ENCODE data around the gene PMPCB.
"Not testable (repeated sequence)": the region's sequence is repeated elsewhere in the genome, so short reads cannot be mapped to it uniquely, and the experiment has no call there.

Gene PMPCB, protein sequence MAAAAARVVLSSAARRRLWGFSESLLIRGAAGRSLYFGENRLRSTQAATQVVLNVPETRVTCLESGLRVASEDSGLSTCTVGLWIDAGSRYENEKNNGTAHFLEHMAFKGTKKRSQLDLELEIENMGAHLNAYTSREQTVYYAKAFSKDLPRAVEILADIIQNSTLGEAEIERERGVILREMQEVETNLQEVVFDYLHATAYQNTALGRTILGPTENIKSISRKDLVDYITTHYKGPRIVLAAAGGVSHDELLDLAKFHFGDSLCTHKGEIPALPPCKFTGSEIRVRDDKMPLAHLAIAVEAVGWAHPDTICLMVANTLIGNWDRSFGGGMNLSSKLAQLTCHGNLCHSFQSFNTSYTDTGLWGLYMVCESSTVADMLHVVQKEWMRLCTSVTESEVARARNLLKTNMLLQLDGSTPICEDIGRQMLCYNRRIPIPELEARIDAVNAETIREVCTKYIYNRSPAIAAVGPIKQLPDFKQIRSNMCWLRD

DNA sequence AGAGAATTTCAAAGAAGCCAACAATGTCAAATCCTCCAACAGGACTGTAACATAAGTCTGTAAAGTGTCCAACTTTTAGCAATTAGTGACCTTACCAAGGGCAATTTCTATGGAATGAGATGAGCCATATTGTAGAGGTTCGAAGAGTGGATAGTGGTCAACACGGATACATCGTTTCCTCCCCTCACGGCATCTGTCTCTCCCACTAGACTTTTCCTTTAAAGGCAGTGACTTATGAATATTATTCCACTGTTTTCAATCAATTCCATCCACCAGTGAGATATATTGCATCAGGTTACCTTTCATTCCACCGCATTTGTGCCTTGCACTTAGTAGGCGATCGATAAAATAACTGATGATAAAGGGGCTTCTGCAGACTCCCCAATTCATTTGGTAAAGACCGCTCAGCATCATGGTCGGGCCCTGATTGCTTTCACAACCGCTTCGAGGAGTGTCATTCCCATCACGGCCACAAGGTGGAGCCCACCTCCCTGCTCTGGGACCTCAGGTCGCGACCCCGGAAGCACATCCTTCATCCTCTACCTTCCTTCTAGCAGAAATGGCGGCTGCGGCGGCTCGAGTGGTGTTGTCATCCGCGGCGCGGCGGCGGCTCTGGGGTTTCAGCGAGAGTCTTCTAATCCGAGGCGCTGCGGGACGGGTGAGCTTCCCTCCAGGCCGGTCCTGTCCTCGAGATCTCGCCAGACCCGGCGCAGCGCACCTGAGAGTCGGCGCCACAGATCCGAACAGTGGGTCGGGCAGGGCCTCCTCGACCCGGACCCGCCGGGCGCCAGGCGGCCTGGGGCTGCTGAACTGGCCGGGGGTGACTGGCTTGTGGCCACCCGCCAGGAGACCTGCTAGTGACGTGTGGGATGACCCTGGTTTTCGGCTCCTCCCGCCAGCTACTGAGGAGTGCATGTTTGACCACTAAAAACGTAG is at the start of gene PMPCB:
Gene PMPCB (plus strand): TSS at position 535 of the 936 bp plus-strand sequence. CDS start 25 bp downstream, at position 560.
- peak; percentile 61 to 99 (median 90) for DNase-seq

DNA sequence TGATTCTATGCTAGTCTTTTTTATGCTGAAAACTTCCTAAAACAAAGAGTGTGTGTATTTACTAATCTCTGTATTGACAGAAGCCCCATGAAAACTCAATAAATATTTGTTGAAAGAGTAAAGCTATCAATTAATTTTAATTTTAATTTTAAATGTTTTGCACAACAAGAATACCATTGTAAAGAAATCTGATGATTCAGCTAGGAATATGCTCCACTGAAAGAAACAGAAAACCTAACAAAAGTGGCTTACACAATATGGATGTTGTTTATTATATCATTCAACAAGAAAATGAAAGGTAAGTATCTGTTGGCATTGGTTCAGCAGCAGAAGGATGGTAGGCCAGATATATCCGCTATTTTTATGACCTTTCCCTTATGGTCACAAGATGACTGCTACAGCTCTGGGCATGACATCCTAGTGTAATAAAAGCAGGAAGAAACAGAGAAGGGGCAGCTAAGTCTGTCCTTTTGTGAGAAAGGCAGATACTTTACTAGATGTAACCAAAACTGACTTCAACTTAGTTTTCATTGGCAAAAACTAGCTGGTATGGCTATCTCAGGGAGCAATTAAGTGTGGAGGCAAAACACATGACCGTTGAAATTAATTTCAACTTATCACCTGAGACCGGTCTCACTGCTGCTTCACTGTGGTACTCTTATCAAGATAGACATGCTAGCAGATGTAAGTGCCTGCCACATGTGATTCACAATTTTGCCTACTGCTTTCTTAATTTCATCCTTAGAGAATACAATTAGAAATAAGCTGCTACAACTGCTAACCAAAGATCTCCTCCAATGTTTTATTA is 43.3 kb upstream of the PMPCB start:
- not testable (repeated sequence) for DNase-seq

DNA sequence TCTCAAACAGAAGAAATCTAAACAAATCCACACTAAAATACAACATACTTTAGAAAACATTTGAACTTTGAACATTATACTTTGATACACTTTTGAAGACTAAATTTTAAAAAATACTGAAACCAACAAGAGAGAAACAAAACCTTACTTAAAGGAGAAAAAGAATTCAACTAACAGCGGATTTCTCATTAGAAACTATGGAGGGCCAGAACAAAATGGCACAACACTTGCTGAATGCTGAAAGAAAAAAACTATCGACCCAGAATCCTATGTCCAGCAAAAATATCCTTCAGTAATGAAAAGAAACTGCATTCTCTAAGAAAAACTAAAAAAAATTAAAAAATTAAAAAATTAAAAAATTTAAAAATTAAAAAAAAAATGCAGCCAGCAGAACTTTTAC is 33.2 kb upstream of the PMPCB start:
- DNase-seq = not testable (repeated sequence)

DNA sequence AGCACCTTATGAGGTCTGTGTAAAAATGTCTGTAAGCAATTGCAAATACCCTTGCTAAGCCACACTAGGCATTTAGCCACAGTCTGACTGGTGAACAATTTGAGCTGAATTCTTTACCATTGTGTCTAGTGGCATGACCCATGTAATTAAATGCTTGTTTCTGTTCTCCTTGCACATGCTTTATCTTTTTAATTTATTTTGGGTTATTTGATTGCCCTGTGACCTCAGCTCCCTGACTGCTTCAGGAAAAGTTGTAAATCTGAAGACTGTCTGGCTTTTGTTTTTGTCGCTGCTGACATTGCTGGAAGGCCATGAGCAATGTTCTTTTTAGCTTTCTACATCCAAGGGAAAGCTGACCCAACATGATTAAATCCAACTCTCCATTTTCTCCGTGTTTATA is 31.0 kb upstream of the PMPCB start:
- DNase-seq = not testable (repeated sequence)

DNA sequence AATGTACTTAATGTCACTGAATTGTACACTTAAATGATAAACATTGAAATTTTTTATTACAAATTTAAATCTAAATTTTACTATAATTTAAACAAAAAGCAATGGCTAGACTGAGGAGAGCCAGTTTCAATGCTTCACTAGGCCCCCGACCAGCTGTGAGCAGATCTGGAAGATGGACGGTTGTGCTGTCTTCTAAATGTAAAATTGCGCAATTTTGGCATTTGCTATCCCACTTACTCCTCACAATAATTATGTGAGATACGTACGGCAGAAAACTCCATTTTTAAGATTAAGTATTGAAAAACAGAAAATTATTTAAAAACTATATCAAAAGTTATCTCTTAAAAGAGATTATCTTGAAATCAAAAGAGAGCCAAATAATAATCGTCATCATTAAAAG is 23.9 kb upstream of the PMPCB start:
- not testable (repeated sequence) for DNase-seq

DNA sequence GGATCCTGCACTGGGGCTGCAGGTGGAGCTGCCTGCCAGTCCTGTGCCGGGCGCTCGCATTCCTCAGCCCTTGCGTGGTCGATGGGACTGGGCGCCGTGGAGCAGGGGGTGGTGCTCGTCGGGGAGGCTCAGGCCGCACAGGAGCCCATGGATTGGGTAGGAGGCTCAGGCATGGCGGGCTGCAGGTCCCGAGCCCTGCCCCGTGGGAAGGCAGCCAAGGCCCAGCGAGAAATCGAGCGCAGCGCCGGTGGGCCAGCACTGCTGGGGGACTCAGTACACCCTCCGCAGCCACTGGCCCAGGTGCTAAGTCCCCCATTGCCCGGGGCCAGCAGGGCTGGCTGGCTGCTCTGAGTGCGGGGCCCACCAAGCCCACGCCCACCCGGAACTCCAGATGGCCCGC is 22.4 kb upstream of the PMPCB start:
- not testable (repeated sequence) for DNase-seq

DNA sequence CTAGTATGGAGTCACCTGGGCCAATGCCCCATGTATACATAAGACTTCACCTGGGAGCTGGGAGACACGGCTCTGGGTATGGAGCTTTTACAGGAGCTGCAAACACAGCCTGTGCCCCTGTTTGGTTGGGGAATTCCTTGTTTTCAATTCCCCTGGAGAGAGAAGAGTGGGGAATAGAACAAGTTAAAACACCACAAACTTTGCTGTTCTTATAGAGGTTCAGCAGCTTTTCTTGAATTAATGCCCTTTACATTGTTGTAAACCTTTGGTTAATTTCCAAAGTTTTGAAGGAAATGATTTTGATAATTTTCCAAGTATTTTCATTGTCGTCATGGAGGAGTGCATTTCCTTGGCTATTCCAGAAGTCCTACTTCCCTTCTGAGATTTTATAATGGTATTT is 19.0 kb upstream of the PMPCB start:
- DNase-seq = not testable (repeated sequence)

DNA sequence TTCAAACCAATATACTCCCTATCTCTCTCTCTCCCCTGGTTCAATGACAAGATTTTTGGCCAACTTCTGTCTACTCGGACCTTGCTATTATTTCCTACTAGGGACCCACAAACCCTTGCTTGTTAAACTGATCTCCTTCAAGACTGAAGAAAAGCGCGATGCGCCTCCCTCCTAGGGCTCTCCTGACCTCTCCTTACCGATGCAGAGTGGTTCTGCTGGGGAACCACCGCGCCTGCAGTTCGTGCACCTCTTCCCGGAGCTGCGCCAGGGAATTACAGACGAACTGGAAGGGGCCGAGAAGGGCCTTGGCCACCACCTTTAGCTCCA is 17.6 kb upstream of the PMPCB start:
- DNase-seq = peak in 11 of 56 donors; percentile 1 to 77 (median 44)

DNA sequence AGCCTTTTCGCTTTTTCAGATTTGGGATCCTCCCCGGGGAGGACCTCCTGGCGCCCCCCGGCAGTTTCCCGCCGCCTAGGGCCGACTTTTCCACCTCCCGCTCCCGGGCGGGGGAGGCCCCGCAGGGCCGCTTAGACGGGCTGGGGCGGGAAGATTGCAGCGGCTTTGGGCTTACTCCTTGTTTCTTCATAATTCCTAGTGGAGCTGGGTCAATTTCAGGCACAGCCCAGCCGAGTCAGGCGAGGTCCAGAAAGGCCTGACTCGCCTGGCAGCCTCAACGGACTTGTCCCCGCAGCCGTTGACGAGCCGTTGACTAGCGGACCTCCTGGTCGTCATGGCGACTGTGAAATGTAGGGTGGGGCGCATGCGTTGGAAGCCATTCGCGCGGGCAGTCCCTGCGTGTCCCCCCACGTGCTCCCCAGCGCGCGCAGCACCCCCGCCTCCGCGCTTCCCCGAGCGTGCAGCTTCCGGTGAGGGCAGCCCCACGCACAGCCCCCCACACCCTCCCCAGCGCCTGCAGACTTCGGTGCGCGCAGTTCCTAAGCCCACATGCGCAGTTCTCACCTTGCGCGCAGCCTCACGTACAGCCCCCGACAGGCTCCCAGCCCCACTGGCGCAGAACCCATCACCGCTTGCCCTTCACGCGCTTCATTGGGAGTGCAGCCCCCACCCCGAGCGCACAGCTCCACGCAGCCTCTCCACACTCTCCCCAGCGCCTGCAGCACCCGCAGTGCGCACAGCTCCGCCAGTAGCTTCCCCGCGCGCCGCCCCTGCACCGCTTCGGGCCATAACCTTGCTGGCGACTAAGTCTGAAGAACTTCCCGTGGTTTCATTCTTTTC is 17.1 kb upstream of the PMPCB start:
- peak; percentile 7 to 91 (median 72) for DNase-seq

DNA sequence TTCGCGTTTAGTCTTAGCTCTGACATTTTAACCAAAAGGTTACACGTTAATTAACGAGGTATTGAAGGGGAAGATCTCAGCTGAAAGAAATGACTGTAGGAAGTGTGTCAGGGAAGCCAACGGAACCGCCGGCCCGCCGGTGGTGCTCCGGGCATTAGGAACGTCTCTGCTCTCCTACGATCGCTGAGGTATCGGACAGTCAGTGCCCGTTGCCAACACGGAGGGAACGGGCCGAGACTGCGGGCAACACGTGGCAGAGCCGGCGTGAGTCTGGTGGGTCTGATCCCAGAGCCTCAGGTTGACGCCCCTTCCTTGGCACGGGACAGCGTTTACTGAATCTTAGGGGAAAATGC is 16.5 kb upstream of the PMPCB start:
- DNase-seq = peak in 31 of 56 donors; percentile 1 to 55 (median 20)

DNA sequence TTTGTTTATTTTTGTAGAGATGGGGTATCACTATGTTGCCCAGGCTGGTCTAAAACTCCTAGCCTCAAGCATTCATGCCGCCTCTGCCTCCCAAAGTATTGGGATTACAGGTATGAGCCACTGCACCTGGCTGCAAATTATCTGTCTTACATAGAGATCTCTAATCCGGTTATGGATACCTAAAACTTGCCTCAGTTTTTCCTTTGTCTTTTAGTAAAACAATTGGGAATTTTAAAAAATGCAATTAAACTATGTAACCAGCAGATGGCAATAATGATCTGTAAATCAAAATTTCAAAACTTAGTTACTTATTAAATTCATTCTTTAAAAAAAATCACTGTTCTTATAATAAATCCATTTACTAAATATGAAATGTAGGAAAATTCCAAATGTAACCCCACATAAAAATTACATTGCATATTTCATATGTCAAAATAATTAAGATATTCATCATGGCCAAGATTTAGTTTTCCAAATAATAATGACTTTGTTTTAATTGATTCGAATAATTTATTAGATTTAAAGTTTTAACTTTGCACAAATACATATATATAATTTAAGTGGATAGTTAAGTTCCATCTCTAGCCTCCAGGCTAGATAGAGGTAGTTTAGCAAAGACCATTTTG is 14.3 kb upstream of the PMPCB start:
- DNase-seq = not testable (repeated sequence)

DNA sequence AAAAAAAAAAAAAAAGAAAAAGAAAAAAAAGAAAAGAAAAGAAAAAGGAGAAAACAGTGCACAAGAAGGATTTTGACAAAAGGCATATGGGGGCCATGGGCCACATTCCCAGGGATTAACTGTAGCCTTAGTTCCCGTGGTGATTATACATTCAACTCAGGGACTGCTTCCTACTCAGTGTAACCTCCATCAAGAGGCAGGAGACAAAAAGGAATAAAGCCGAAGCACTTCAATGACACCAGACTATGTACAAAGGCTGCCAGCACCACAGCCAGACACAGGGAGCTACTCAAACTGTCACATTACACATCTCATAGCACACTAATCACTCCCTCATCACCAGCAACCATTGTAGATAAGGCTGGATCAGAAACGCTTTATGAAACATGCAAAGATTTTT is 5.1 kb upstream of the PMPCB start:
- DNase-seq = no peak

DNA sequence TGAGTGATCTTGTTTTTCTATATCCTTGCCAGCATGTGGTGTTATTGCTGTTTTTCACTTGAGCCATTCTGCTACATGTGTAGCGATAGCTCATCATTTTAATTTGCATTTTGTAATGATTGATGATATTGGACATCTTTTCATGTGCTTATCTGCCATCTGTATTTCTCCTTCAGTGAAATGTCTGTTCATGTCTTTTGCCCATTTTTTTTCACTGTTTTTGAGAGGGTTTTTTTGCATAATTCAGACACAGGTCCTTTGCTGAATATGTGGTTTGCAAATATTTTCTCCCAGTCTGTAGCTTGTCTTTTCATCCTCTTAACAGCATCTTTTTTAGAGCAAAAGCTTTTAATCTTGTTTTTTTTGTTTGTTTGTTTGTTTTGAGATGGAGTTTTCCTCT is 3.7 kb upstream of the PMPCB start:
- no peak for DNase-seq

DNA sequence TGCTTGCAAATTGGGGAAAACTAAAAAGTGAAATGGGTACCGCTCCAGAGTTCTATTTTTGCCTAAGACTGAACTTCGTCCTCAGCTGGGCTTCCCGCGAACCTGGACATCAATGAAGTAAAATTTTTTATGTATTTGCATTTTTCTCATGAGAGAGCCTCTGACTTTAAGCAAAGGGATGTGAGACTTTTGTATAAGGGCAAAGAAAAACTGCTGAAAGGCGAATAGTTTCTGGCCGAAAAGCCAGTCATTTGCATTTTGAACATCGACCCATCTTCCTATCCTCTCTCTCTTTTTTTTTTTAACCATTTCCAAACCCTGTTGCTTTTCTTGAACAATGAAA is 573 bp downstream of the PMPCB start:
- peak in 1 of 56 donors; percentile 21 for DNase-seq

DNA sequence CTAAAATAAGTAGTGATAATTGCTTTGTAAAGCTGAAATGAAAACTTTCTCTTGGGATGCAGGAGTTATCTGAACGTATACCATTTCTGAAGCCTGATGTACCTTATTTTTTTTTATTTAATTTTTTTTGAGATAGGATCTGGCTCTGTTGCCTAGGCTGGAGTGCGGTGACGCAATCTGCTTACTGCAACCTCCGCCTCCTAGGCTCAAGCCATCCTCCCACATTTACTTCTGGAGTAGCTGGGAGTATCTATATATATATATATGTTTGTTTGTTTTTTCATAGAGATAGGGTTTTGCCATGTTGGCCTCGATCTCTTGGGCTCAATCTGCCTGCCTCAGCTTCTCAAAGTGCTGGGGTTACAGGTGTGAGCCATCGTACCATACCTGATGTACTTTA is 2.4 kb downstream of the PMPCB start:
- DNase-seq = no peak

DNA sequence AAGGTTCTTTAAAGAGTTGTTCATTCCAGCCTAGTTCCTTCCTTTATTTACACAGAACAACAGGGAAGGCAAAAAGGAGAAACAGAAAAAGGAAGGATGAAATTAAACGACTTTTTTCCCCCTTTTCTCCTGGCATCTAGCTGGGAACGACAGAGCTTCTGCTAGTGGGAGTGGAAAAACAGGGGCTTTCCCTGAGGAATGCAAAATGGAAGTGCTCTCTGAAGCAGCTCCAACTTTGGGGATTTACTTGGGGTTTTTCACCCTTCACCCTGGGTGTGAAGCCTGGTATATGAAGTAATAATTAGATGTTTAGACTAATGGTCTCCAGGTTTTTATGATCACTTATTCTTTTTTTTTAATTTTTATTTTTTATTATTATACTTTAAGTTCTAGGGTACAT is 4.2 kb downstream of the PMPCB start:
- no peak for DNase-seq

DNA sequence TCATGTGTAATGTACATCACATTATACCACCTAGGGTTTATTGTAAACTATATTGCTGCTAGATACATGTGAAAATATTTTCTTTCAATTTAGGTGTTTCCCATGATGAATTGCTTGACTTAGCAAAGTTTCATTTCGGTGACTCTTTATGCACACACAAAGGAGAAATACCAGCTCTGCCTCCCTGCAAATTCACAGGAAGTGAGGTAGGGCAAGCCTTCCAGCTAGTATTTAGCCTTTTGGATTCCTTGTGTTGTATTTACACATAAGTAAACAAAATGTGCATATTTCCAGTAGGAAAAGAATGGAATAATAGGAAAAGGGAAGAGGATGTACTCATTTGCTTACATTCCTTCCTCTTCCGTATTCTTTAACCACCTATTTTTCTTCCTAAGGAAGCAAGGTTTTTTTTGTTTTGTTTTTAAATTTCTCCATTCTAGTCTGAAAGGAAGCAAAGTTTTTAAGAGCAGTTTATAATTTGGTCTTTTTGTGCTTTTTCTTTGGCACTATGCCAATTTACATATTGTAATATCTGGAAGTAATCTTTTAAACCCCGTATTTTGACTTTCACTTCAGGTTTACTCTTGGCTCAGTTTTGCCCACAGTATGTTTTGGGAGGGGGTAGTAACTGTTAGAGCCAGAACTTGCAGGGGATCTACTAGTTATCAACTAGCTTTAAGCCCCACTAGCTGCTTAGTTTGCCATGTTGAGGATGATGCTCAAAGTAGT is 10.4 kb downstream of the PMPCB start:
- DNase-seq = no peak

DNA sequence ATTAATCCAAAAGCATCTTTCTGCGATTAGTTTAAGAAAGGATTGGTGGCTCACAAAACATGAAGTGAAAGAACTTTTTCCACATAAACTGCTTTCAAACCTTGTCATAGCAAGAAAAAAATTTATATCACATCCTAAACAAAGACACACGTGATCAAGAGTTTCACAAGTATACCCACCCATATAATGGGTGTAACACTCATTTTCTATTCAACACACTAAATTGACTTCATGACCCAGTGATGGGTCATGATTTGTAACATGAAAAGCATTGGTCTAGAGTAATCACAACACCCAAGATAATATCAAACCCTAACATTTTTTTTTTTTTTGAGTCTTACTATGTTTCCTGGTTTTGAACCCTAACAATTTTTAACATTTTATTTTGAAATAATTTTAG is 17.6 kb downstream of the PMPCB start:
- DNase-seq = no peak

DNA sequence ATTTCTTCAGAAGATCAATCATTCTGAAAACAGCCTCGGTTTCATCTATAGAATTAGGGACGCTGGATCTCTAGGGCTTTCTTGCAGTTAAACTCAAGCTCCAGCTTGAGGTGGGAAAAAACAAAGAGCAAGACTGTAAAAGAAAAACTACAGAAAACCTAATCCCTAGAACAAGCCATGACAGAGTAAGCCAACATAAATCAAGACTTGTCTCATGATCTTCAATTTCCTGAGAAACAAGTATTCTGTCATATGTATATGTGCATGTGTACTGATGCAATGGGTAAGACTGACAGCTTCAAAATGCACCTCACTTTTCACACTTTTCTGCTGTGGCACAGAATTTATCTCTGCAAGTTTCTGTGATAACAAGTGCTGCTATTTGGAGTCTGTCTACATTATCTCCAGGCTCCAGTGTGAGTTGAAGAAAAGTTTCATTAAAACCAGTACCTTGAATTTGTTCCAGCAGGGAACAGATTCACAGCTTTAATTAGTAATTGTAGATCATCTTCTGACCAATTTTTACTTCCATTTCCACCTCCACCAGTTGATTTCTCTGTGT is 19.2 kb downstream of the PMPCB start:
- DNase-seq = no peak
